Liver (tissue), 9 donors: ENCODE data around the gene POLD3. TPM values are rescaled to one million over a fixed set of nuclear protein-coding genes. Genes with fewer than 3 reads are reported as not detected.
"Not testable (repeated sequence)": the region's sequence is repeated elsewhere in the genome, so short reads cannot be mapped to it uniquely, and the experiment has no call there.

Experiments
- DNase-seq: peaks from one replicate; pipeline ENCODE4 v3.0.0-alpha.2; 2017; ENCODE audit warnings: low spot score
- H3K27ac ChIP-seq, 2 donors: one replicate each; pipeline ENCODE4 v1.7.0; 2013; ENCODE audit warnings: inconsistent platforms in 2 of 2, low read length in 2 of 2, control low read depth in 1 of 2, low read depth in 1 of 2, mild to moderate bottlenecking in 1 of 2
- H3K27me3 ChIP-seq, 4 donors: one replicate each; pipeline versions ENCODE4 v1.6.1 to v1.7.0; 2013; ENCODE audit warnings: low read length in 3 of 4, inconsistent platforms in 1 of 4, mild to moderate bottlenecking in 1 of 4, moderate library complexity in 1 of 4; ENCODE audit not compliant: control insufficient read depth in 4 of 4, insufficient read depth in 4 of 4
- H3K36me3 ChIP-seq, 4 donors: one replicate each; pipeline versions ENCODE4 v1.6.1 to v1.7.0; 2013; ENCODE audit warnings: low read length in 3 of 4, mild to moderate bottlenecking in 3 of 4, low read depth in 1 of 4, moderate library complexity in 1 of 4; ENCODE audit not compliant: control insufficient read depth in 4 of 4, insufficient read depth in 3 of 4
- H3K4me1 ChIP-seq, 4 donors: one replicate each; pipeline versions ENCODE4 v1.6.1 to v1.7.0; 2013; ENCODE audit warnings: low read length in 3 of 4, mild to moderate bottlenecking in 3 of 4, moderate library complexity in 1 of 4; ENCODE audit not compliant: control insufficient read depth in 4 of 4, insufficient read depth in 4 of 4
- H3K4me3 ChIP-seq, 3 donors: one replicate each; pipeline versions ENCODE4 v1.6.1 to v1.7.0; 2013; ENCODE audit warnings: low read length in 3 of 3, control low read depth in 1 of 3, low read depth in 1 of 3, mild to moderate bottlenecking in 1 of 3
- H3K9ac ChIP-seq, 2 donors: one replicate each; pipeline ENCODE4 v1.7.0; 2013; ENCODE audit warnings: low read length in 2 of 2, mild to moderate bottlenecking in 2 of 2, moderate library complexity in 2 of 2, control low read depth in 1 of 2, low read depth in 1 of 2
- H3K9me3 ChIP-seq, 4 donors: one replicate each; pipeline versions ENCODE4 v1.6.1 to v1.7.0; 2013; ENCODE audit warnings: low read length in 3 of 4; ENCODE audit not compliant: control insufficient read depth in 4 of 4
- ATF3 ChIP-seq: IDR thresholded peaks from 2 replicates; pipeline ENCODE4 v1.6.1; 2016; ENCODE audit warnings: antibody characterized with exemption
- CTCF ChIP-seq: fragments of 150-350 bp; IDR thresholded peaks from 2 replicates; pipeline ENCODE4 v1.5.1; 2017; ENCODE audit warnings: improper control_type of control experiment, low read depth, low read length; ENCODE audit not compliant: missing input control
- EGR1 ChIP-seq, 2 donors: IDR thresholded peaks; 2 replicates each; pipeline ENCODE4 v1.6.1; 2016 to 2018; ENCODE audit warnings: antibody characterized with exemption in 2 of 2, low read depth in 2 of 2
- FOXA1 ChIP-seq: IDR thresholded peaks from 2 replicates; pipeline ENCODE4 v1.6.1; 2016; ENCODE audit warnings: antibody characterized with exemption
- FOXA2 ChIP-seq: IDR thresholded peaks from 2 replicates; pipeline ENCODE4 v1.6.1; 2016; ENCODE audit warnings: antibody characterized with exemption
- GABPA ChIP-seq, 2 donors: IDR thresholded peaks in 1 of 2; conservative IDR thresholded peaks in 1 of 2; 2 replicates each; pipeline ENCODE4 v1.6.1; 2016; ENCODE audit warnings: antibody characterized with exemption in 2 of 2, mild to moderate bottlenecking in 1 of 2, moderate library complexity in 1 of 2
- HNF4A ChIP-seq, 2 donors: conservative IDR thresholded peaks; 2 replicates each; pipeline ENCODE4 v1.6.1; 2016; ENCODE audit warnings: antibody characterized with exemption in 2 of 2, mild to moderate bottlenecking in 2 of 2
- HNF4G ChIP-seq: IDR thresholded peaks from 2 replicates; pipeline ENCODE4 v1.6.1; 2016; ENCODE audit warnings: antibody characterized with exemption
- JUND ChIP-seq, 2 donors: IDR thresholded peaks; 2 replicates each; pipeline ENCODE4 v1.6.1; 2016; ENCODE audit warnings: antibody characterized with exemption in 2 of 2
- MAX ChIP-seq: IDR thresholded peaks from 2 replicates; pipeline ENCODE4 v1.6.1; 2016; ENCODE audit warnings: antibody characterized with exemption
- RAD21 ChIP-seq, 2 donors: IDR thresholded peaks; 2 replicates each; pipeline ENCODE4 v1.6.1; 2016; ENCODE audit warnings: antibody characterized with exemption in 2 of 2, mild to moderate bottlenecking in 2 of 2
- REST ChIP-seq: IDR thresholded peaks from 2 replicates; pipeline ENCODE4 v1.6.1; 2016; ENCODE audit warnings: antibody characterized with exemption, mild to moderate bottlenecking
- RXRA ChIP-seq, 2 donors: IDR thresholded peaks; 2 replicates each; pipeline ENCODE4 v1.6.1; 2017 to 2018; ENCODE audit warnings: antibody characterized with exemption in 2 of 2, mild to moderate bottlenecking in 1 of 2
- SP1 ChIP-seq: IDR thresholded peaks from 2 replicates; pipeline ENCODE4 v1.6.1; 2018; ENCODE audit warnings: antibody characterized with exemption, mild to moderate bottlenecking
- TAF1 ChIP-seq: conservative IDR thresholded peaks from 2 replicates; pipeline ENCODE4 v1.6.1; 2016; ENCODE audit warnings: antibody characterized with exemption, mild to moderate bottlenecking
- YY1 ChIP-seq: IDR thresholded peaks from 2 replicates; pipeline ENCODE4 v1.6.1; 2016; ENCODE audit warnings: antibody characterized with exemption, mild to moderate bottlenecking
- ZBTB33 ChIP-seq: IDR thresholded peaks from 2 replicates; pipeline ENCODE4 v1.6.1; 2016; ENCODE audit warnings: antibody characterized with exemption
- WGBS: extraction: QIAGEN DNeasy Blood & Tissue Kit; methylation state at CpG from one replicate; pipeline ENCODE4 v1.1.7; 2013; 5-methylcytosine and 5-hydroxymethylcytosine counted together
- polyA plus RNA-seq, 2 donors: library from polyadenylated mRNA; stranded (reverse) in 1 of 2; unstranded in 1 of 2; fragments of 200-250 nt in 1 of 2; fragments of >200 nt in 1 of 2; fragmentation: Nextera tagmentation in 1 of 2; extraction: Ambion mirVana in 1 of 2; gene quantifications; one replicate each; pipeline versions ENCODE4 v1.2.1 to v1.2.3, GENCODE V29; 2013 to 2015
- total RNA-seq, 2 donors: library from RNA; depleted of rRNA; stranded (reverse); fragments of >200 nt; gene quantifications; one replicate each; pipeline ENCODE4 v1.2.3, GENCODE V29; 2014
- donor health status: healthy.
- donor health status: healthy.
- donor health status: healthy.
- donor health status: healthy.
- donor health status: healthy.

POLD3 gene
- total and polyA plus RNA-seq, 4 donors: 3.0 to 8.3 (median 5.0) TPM

GRCh38 chr11:74581954-74582547, 10.3 kb upstream of the POLD3 start:
- Histone ChIP-seq H3K4me3 (no peak overlapping the region), H3K27me3 (no peaks in the 10 kb centered on the region), H3K9me3 (no peaks in the 10 kb centered on the region), H3K36me3 (no peaks in the 10 kb centered on the region), H3K27ac (no peak overlapping the region), H3K4me1 (no peaks in the 10 kb centered on the region), H3K9ac (no peak overlapping the region)
- WGBS: 87% methylated on average over 4 of the region's 4 CpGs
- TF ChIP-seq JUND (IDR thresholded peaks at IDR 0.05) (no peak), CTCF (no peak), EGR1 (IDR thresholded peaks at IDR 0.05; ENCODE audit: low read depth in 2 of 2) (no peak), FOXA2 (no peak), HNF4G (no peak), RXRA (IDR thresholded peaks at IDR 0.05) (no peak), REST (no peak), ATF3 (no peak), MAX (no peak), FOXA1 (no peak), SP1 (no peak), YY1 (no peak)
- no peak for DNase-seq

GRCh38 chr11:74583024-74583624, 9.3 kb upstream of the POLD3 start:
- H3K9ac ChIP-seq: no peak overlapping the region
- H3K4me3 ChIP-seq: no peak overlapping the region
- H3K4me1 ChIP-seq: no peaks in the 10 kb centered on the region
- no peak overlapping the region for H3K27ac ChIP-seq
- H3K36me3 ChIP-seq: no peaks in the 10 kb centered on the region
- no peaks in the 10 kb centered on the region for H3K27me3 ChIP-seq
- DNase-seq: no peak
- 62% methylated on average over 3 of the region's 3 CpGs for WGBS
- TF ChIP-seq ATF3: no peak
- no peak for TF ChIP-seq SP1
- no peak for TF ChIP-seq MAX
- TF ChIP-seq FOXA2: no peak
- no peak for TF ChIP-seq YY1
- TF ChIP-seq HNF4A (conservative IDR thresholded peaks at IDR 0.05): no peak
- no peak for TF ChIP-seq ZBTB33
- no peak for TF ChIP-seq GABPA (IDR thresholded peaks at IDR 0.05 in 1 of 2, conservative IDR thresholded peaks at IDR 0.05 in 1 of 2)
- TF ChIP-seq RXRA (IDR thresholded peaks at IDR 0.05): no peak
- TF ChIP-seq TAF1: no peak
- no peak for TF ChIP-seq EGR1 (IDR thresholded peaks at IDR 0.05; ENCODE audit: low read depth in 2 of 2)
- no peak for TF ChIP-seq RAD21 (IDR thresholded peaks at IDR 0.05)
- H3K9me3 ChIP-seq: no peaks in the 10 kb centered on the region

- H3K27me3 ChIP-seq, H3K27ac ChIP-seq, H3K4me3 ChIP-seq, H3K9me3 ChIP-seq, H3K9ac ChIP-seq, DNase-seq, H3K36me3 ChIP-seq: not testable (repeated sequence)
- peaks cover 0 to 15% (median 7%) of the 10 kb centered on the region in 4 donors for H3K4me1 ChIP-seq
- WGBS: 93% methylated on average over 7 of the region's 7 CpGs
These were observed 1.9 kb upstream of the POLD3 start for GRCh38 chr11:74590492-74590891.
